CD14-positive monocyte (primary cell): ENCODE measurements around the gene CIB4. TPM values are rescaled to one million over a fixed set of nuclear protein-coding genes. Genes with fewer than 3 reads are reported as not detected.

ENCODE experiments used
- DNase-seq, 3 donors: peaks; one replicate each; pipeline ENCODE4 v3.0.0-alpha.2; 2011 to 2022
- H2AFZ ChIP-seq: 2 replicates; pipeline ENCODE4 v1.6.0; 2012; ENCODE audit warnings: mild to moderate bottlenecking, low read depth, low read length, inconsistent platforms; ENCODE audit not compliant: insufficient read depth, poor library complexity, severe bottlenecking
- H3K27ac ChIP-seq, 2 donors: 1 replicate in 1 of 2; 2 replicates in 1 of 2; pipeline ENCODE4 v1.5.1; 2012 to 2013; ENCODE audit warnings: low read length in 2 of 2, control low read depth in 1 of 2, inconsistent platforms in 1 of 2, low read depth in 1 of 2, mild to moderate bottlenecking in 1 of 2
- H3K27me3 ChIP-seq, 2 donors: one replicate each; pipeline versions ENCODE4 v1.6.0 to v1.6.1; 2011 to 2013; ENCODE audit warnings: low read length in 2 of 2; ENCODE audit not compliant: control insufficient read depth in 2 of 2, insufficient read depth in 2 of 2
- H3K36me3 ChIP-seq, 2 donors: replicated peaks in 1 of 2; 1 replicate in 1 of 2; 2 replicates in 1 of 2; pipeline versions ENCODE4 v1.5.1 to v1.6.1; 2012 to 2013; ENCODE audit warnings: low read length in 2 of 2, control low read depth in 1 of 2, inconsistent platforms in 1 of 2, mild to moderate bottlenecking in 1 of 2; ENCODE audit not compliant: insufficient read depth in 2 of 2, control insufficient read depth in 1 of 2
- H3K4me1 ChIP-seq, 2 donors: 1 replicate in 1 of 2; 2 replicates in 1 of 2; pipeline versions ENCODE4 v1.5.1 to v1.6.1; 2012 to 2013; ENCODE audit warnings: low read length in 2 of 2, control low read depth in 1 of 2, inconsistent platforms in 1 of 2, mild to moderate bottlenecking in 1 of 2, moderate library complexity in 1 of 2; ENCODE audit not compliant: insufficient read depth in 2 of 2, control insufficient read depth in 1 of 2
- H3K4me2 ChIP-seq: replicated peaks from 2 replicates; pipeline ENCODE3; 2012; ENCODE audit warnings: low read length, moderate library complexity, mild to moderate bottlenecking; ENCODE audit not compliant: poor library complexity, severe bottlenecking; ENCODE audit errors: extremely low read depth
- H3K4me3 ChIP-seq, 3 experiments: fragments of 200-600 bp in 1 of 3; sonication (generic) in 1 of 3; replicated peaks in 1 of 3; 1 replicate in 2 of 3; 2 replicates in 1 of 3; pipeline ENCODE4 v1.5.1; 2011 to 2013; ENCODE audit warnings: low read length in 3 of 3, mild to moderate bottlenecking in 3 of 3, control low read depth in 2 of 3, low read depth in 2 of 3, inconsistent platforms in 1 of 3, moderate library complexity in 1 of 3
- H3K79me2 ChIP-seq: 2 replicates; pipeline ENCODE4 v1.6.0; 2012; ENCODE audit warnings: mild to moderate bottlenecking, control low read depth, inconsistent platforms, low read length, moderate library complexity; ENCODE audit not compliant: insufficient read depth
- H3K9ac ChIP-seq: 2 replicates; pipeline ENCODE4 v1.6.0; 2017; ENCODE audit warnings: low read length, mild to moderate bottlenecking; ENCODE audit not compliant: insufficient read depth, poor library complexity, severe bottlenecking
- H3K9me3 ChIP-seq, 2 donors: replicated peaks in 1 of 2; 1 replicate in 1 of 2; 2 replicates in 1 of 2; pipeline versions ENCODE4 v1.5.1 to v1.6.1; 2012 to 2013; ENCODE audit warnings: low read length in 2 of 2, control low read depth in 1 of 2; ENCODE audit not compliant: control insufficient read depth in 1 of 2, insufficient read depth in 1 of 2
- H4K20me1 ChIP-seq: 2 replicates; pipeline ENCODE4 v1.6.0; 2012; ENCODE audit warnings: mild to moderate bottlenecking, low read length, control low read depth, moderate library complexity; ENCODE audit not compliant: insufficient read depth
- H3K27ac Mint-ChIP-seq, 7 donors: one replicate each; pipeline ENCODE4 v1.8.0; 2020; ENCODE audit warnings: mild to moderate bottlenecking in 7 of 7, mixed read lengths in 7 of 7, moderate library complexity in 6 of 7, inconsistent platforms in 2 of 7
- H3K27me3 Mint-ChIP-seq, 3 donors: one replicate each; pipeline ENCODE4 v1.8.0; 2021 to 2022; ENCODE audit warnings: low read depth in 3 of 3, mild to moderate bottlenecking in 3 of 3, mixed read lengths in 3 of 3, moderate library complexity in 3 of 3, inconsistent platforms in 1 of 3
- H3K36me3 Mint-ChIP-seq, 2 donors: one replicate each; pipeline ENCODE4 v1.8.0; 2020; ENCODE audit warnings: mixed read lengths in 2 of 2, inconsistent platforms in 1 of 2, mild to moderate bottlenecking in 1 of 2
- H3K4me1 Mint-ChIP-seq: one replicate; pipeline ENCODE4 v1.8.0; 2020; ENCODE audit warnings: mild to moderate bottlenecking, mixed read lengths
- H3K4me3 Mint-ChIP-seq, 2 donors: one replicate each; pipeline ENCODE4 v1.8.0; 2020; ENCODE audit warnings: mild to moderate bottlenecking in 2 of 2, mixed read lengths in 2 of 2, moderate library complexity in 1 of 2
- H3K9me3 Mint-ChIP-seq, 7 donors: one replicate each; pipeline ENCODE4 v1.8.0; 2020 to 2022; ENCODE audit warnings: mixed read lengths in 7 of 7, mild to moderate bottlenecking in 6 of 7, moderate library complexity in 6 of 7, inconsistent platforms in 2 of 7
- CTCF ChIP-seq: fragments of 200-600 bp; IDR thresholded peaks from one replicate; pipeline ENCODE4 v1.8.0; 2022; ENCODE audit warnings: antibody characterized with exemption, mild to moderate bottlenecking
- WGBS: methylation state at CpG from one replicate; pipeline ENCODE4 v1.1.5; 2013; ENCODE audit warnings: missing lambda C conversion rate; ENCODE audit not compliant: insufficient coverage; 5-methylcytosine and 5-hydroxymethylcytosine counted together
- intact Hi-C, 2 donors: fragments of 100-400 bp; cut with micrococcal nuclease; formaldehyde crosslinking; loops; one replicate each; pipeline versions ENCODE4 v1.15.0 to v1.15.1; 2023
- polyA plus RNA-seq, 3 donors: library from polyadenylated mRNA; depleted of rRNA in 1 of 3; unstranded in 2 of 3; stranded (reverse) in 1 of 3; fragments of 300-500 nt in 2 of 3; fragments of >200 nt in 1 of 3; fragmentation: Illumina TruSeq in 2 of 3; gene quantifications; 1 replicate in 2 of 3; 2 replicates in 1 of 3; pipeline ENCODE4 v1.2.3, GENCODE V29; 2012 to 2021

Gene CIB4
- polyA plus RNA-seq, 3 donors, result not detected

DNA sequence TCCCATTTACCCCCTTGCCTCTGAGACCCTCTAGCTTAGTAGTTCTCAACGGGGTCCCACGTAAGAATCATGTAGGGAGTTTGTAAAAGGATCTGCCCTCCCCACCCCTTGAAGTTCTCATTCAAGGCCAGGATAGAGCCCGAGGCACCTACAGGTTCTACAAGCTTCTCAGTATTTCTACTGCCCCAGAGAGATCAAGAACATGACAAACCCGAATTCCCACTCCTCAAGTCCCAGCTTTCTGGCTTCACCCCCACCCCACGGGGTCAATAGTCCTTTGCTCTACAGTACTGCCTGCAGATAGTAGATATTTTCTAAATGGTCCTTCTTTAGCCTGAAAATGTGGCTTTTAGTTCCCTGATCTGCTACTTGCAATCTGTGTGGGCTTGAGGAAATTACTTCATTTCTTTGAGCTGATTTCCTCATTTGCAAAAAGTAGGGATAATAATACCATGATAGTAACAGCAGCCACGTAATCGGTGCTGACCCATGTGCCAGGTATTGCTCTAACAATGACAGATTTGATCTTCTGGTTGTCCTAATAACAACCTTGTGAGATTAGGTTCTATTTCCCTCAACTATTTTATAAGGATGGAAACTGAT, 7.1 kb downstream of the CIB4 start:
- H4K20me1 ChIP-seq, result no peaks in the 10 kb centered on the region
- H3K9ac ChIP-seq, result no peak overlapping the region
- no peak for DNase-seq
- intact Hi-C loops, result no loop called here
- H3K4me3 ChIP-seq, result no peak overlapping the region
- H3K27me3 ChIP-seq, result no peaks in the 10 kb centered on the region
- H3K9me3 ChIP-seq, result no peaks in the 10 kb centered on the region
- Mint-ChIP-seq H3K27me3 (peaks cover 2 to 11% (median 6%) of the 10 kb centered on the region in 3 donors), H3K27ac (no peak overlapping the region), H3K4me3 (no peak overlapping the region), H3K36me3 (no peaks in the 10 kb centered on the region), H3K9me3 (no peaks in the 10 kb centered on the region), H3K4me1 (peaks cover 4% of the 10 kb centered on the region)
- H3K4me2 ChIP-seq, result no peak overlapping the region
- H2AFZ ChIP-seq, result no peak overlapping the region
- no peaks in the 10 kb centered on the region for H3K79me2 ChIP-seq
- H3K4me1 ChIP-seq, result peaks cover 4% of the 10 kb centered on the region in 2 donors
- H3K27ac ChIP-seq, result no peak overlapping the region
- no peaks in the 10 kb centered on the region for H3K36me3 ChIP-seq
- no peak for TF ChIP-seq CTCF
- 100% methylated on average over 1 of the region's 7 CpGs for WGBS

DNA sequence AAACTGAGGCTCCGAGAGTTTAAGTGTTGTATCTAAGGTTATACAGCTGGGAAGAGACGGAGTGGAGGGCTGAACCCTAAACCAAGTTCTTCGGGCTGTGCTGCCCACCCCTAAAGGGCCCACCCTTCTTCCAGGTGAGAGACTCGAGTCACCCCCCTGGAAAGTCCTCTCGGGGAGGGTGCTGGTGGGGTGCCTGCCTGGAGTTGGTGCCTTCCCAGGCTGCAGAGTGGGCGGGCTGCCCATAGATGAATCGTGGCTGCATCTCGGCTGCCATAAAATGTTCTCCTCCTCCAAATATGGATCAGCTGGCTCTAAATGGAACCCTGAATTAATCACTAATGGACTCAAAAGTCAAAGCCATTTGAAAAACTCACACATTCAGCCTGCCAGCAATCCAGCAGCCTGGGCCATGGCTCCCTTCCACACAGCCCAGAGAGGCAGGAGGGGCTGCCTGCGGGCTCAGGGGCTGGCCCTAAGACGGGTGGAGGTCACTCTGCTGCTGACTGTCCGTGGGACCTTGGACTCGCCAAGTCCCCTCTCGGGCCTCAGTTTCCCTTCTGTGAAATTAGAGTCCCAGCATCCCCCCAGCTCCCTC, 7.7 kb downstream of the CIB4 start:
- no peaks in the 10 kb centered on the region for H4K20me1 ChIP-seq
- WGBS, result 95% methylated on average over 10 of the region's 13 CpGs
- H3K9me3 ChIP-seq, result no peaks in the 10 kb centered on the region
- Mint-ChIP-seq H3K4me1 (peaks cover 4% of the 10 kb centered on the region), H3K27ac (no peak overlapping the region), H3K27me3 (peaks cover 2 to 7% (median 2%) of the 10 kb centered on the region in 3 donors), H3K9me3 (no peaks in the 10 kb centered on the region), H3K4me3 (no peak overlapping the region), H3K36me3 (no peaks in the 10 kb centered on the region)
- no peak overlapping the region for H3K9ac ChIP-seq
- H3K4me2 ChIP-seq, result no peak overlapping the region
- intact Hi-C loops, result no loop called here
- H2AFZ ChIP-seq, result no peak overlapping the region
- H3K27me3 ChIP-seq, result no peaks in the 10 kb centered on the region
- peaks cover 4% of the 10 kb centered on the region in 2 donors for H3K4me1 ChIP-seq
- no peak for TF ChIP-seq CTCF
- no peak overlapping the region for H3K27ac ChIP-seq
- no peaks in the 10 kb centered on the region for H3K36me3 ChIP-seq
- no peaks in the 10 kb centered on the region for H3K79me2 ChIP-seq
- H3K4me3 ChIP-seq, result no peak overlapping the region
- DNase-seq, result no peak
